Measurements from ENCODE around the gene IGF2BP3.
A peak's percentile ranks its signal among the peaks of the same experiment; 100 is the strongest.
"Not testable (repeated sequence)": the region's sequence is repeated elsewhere in the genome, so short reads cannot be mapped to it uniquely, and the experiment has no call there.

Gene IGF2BP3

GRCh38 chr7:23341846-23342598, 128.3 kb downstream of the IGF2BP3 start:
- no peak for DNase-seq (ENCODE audit: low read depth in 2 of 2)

GRCh38 chr7:23338863-23339262, 131.4 kb downstream of the IGF2BP3 start:
- no peak for DNase-seq (ENCODE audit: low read depth in 2 of 2)

GRCh38 chr7:23338439-23338838, 131.9 kb downstream of the IGF2BP3 start:
- DNase-seq (ENCODE audit: low read depth in 2 of 2): no peak

DNA sequence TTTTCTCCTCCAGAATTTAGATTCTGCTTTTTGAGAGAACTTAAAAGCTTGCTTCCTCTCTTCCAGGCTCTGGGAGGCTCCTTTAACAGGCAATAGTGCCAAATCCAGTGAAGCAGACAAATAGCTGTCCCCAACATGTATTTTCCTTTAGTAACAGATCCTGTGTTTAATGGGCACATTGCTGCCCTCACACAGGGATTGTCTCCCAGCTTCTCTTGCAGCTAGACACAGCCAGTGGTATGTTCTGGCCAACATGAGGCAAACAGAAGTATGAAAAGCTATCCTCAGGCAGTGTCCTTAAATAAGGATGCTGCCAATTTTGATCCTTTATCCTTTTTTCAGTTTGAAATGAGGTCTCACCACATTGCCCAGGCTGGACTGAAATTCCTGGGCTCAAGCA, 132.9 kb downstream of the IGF2BP3 start:
- no peak for DNase-seq (ENCODE audit: low read depth in 2 of 2)

DNA sequence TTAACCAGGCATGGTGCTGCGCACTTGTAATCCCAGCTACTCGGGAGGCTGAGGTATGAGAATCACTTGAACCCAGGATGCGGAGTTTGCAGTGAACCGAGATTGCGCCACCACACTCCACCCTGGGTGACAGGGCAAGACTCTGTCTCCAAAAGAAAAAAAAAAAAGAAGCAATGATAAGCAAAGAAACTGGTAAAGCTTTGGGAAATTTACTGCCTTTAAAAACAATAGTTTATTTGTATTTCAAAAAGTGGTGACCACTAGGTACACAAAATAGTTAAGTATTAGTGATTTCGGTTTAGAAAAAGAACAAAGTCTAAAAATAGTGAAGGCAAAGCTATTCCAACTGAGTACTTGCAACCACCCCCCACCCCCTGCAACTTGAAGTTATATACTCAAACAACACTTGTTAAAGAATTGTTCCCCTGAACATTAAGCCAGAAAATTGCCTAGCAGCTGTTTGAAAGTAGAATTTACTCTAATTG, 133.4 kb downstream of the IGF2BP3 start:
- no peak for DNase-seq (ENCODE audit: low read depth in 2 of 2)

- no peak for DNase-seq (ENCODE audit: low read depth in 2 of 2)
These were observed 134.2 kb downstream of the IGF2BP3 start for GRCh38 chr7:23336086-23336485.

GRCh38 chr7:23335621-23336020, 134.7 kb downstream of the IGF2BP3 start:
- DNase-seq (ENCODE audit: low read depth in 2 of 2): no peak

DNA sequence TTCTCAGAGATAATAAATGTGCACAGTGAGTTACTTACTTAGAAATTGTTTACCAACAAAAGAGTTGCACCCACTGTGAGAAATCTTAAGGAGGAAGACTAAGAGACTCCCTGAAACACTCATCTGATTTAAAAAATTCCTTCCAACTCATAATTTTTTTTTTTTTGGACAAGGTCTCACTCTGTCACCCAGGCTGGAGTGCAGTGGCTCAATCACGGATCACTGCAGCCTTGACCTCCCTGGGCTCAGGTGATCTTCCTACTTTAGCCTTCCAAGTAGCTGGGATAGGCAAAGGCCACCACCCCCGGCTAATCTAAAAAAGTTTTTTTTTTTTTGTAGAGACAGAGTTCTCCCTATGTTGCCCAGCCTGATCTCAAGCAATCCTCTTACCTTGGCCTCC, 135.2 kb downstream of the IGF2BP3 start:
- DNase-seq (ENCODE audit: low read depth in 2 of 2): no peak

DNA sequence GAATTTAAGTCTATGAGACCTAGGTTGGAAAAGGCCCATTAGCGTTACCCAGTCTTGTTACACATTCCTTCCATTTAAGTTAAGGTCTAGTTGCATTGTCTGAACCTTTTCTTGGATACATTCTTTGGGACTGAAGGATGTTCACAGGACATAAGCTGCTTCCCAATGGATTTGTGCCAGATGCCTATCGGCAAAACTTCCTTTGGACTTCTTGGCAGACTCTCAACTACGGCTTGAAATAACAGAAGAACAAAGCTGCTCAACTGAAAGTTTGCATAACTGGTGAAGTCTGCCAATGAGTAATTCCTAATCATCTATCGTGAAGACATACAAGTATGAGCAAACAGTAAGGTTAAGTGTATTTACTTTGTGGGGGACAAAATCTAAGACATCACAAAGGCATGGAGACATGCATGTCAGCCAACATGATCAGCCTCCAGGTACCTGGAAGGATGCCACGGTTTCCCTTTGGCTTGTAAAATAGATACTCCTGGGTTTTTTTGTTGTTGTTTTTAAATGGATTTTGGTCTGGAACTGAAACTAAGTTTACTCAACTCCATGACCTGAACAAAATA, 135.7 kb downstream of the IGF2BP3 start:
- no peak for DNase-seq (ENCODE audit: low read depth in 2 of 2)

GRCh38 chr7:23333671-23334246, 136.5 kb downstream of the IGF2BP3 start:
- no peak for DNase-seq (ENCODE audit: low read depth in 2 of 2)

- DNase-seq (ENCODE audit: low read depth in 2 of 2): no peak
These were observed 137.2 kb downstream of the IGF2BP3 start for GRCh38 chr7:23332910-23333612.

DNA sequence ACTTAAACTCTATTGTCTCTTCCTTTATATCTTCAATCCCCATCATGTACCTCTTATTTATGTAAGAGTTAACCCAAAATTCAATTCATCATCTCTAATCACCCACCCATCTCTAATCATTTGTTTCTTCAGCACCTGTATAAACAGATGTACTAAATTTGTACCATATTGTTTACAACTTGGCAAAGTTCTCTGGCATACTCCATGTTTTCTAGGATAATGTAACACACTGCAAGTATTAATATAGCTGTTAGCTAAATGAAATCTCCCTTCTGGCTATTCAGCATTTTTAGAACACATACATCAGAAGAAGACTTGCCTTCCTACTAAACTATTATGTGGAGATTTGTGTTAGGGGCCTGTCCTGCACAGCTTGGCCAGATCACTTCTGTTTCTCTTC, 138.1 kb downstream of the IGF2BP3 start:
- no peak for DNase-seq (ENCODE audit: low read depth in 2 of 2)

GRCh38 chr7:23331132-23331531, 139.2 kb downstream of the IGF2BP3 start:
- no peak for DNase-seq (ENCODE audit: low read depth in 2 of 2)

DNA sequence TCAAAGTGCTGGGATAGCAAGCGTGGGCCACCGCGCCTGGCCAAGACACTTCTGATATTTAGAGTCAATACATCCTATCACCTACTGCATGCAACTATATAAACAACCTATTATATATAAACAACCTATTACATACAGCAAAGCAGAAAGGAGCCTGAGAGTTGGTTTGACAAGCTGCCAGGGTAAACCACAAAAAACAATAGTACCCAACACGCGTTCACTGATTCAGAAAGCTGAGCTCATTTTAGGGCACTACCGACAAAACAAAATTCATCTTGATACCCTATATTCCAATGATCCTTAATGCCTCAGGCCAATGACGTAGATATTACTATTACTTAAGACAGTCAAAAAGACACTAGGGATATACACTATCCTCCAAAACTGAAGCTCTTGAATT, 154.9 kb downstream of the IGF2BP3 start:
- DNase-seq (ENCODE audit: low read depth in 2 of 2): no peak

DNA sequence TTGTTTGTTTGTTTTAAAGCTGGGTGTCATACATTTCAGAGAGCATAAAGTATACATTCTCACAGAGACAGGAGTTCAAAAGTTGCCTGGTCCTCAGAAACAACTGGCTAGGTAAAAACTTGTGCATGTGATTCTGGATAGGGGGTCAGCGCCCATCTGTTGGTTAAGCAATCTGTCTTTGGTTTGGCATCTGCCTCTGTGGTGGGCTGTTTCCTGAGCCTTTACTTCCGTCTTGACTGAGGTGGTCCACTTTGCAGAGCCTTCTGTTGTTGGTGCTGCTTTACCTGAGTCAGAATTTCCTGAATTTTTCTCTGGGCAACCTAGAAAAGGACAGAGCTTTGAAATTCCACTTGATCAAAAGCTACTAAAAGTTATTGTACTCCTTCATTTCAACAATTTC, 158.2 kb downstream of the IGF2BP3 start:
- DNase-seq (ENCODE audit: low read depth in 2 of 2): not testable (repeated sequence)

- DNase-seq (ENCODE audit: low read depth in 2 of 2): no peak
These were observed 161.5 kb downstream of the IGF2BP3 start for GRCh38 chr7:23308754-23309153.

DNA sequence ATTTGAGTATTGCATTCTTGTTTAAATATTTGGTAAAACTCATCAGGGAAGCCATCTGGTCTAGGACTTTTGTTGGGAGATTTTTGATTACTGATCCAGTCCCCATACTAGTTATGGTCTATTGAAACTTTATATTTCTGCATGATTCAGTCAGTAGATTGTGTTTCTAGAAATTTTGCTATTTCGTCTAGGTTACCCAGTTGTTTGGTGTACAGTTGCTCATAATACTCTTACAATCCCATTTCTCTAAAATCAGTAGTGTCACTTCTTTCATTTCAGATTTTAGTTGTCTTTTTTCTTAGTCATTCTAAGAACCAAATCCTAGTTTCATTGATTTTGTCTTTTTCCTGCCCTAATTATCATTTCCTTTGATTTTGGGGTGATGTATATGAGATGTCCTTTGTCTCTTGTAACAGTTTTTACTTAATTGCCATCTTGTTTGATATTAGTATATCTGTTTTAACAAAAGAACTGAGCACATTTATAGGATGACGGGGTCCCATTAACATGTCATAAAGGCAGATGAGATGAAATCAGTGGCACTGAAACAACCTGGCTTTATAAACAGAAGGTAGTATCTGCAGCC, 163.3 kb downstream of the IGF2BP3 start:
- no peak for DNase-seq (ENCODE audit: low read depth in 2 of 2)

- no peak for DNase-seq (ENCODE audit: low read depth in 2 of 2)
These were observed 170.5 kb downstream of the IGF2BP3 start for GRCh38 chr7:23299770-23300300.

- peak; percentile 94 to 95 for DNase-seq (ENCODE audit: low read depth in 2 of 2)
These were observed 171.2 kb downstream of the IGF2BP3 start, which contains the start of gene MALSU1 for GRCh38 chr7:23298885-23299769. Gene MALSU1 (plus strand): TSS chr7:23299339. CDS start chr7:23299353, 14 bp downstream.

GRCh38 chr7:23298141-23298881, 172.0 kb downstream of the IGF2BP3 start:
- DNase-seq (ENCODE audit: low read depth in 2 of 2): no peak
